HL-60/S4 treated with retinoic acid at 250 ng/mL for 4 days and 3 days (cell line): ENCODE measurements around the gene EPS8L3.

Experiments used
- in situ Hi-C: fragments of 300-500 bp; cut with MboI; formaldehyde crosslinking; loops from 2 replicates; pipeline ENCODE4 v1.7.0; 2022; ENCODE audit warnings: low sequenced_read_pairs

EPS8L3 gene

DNA sequence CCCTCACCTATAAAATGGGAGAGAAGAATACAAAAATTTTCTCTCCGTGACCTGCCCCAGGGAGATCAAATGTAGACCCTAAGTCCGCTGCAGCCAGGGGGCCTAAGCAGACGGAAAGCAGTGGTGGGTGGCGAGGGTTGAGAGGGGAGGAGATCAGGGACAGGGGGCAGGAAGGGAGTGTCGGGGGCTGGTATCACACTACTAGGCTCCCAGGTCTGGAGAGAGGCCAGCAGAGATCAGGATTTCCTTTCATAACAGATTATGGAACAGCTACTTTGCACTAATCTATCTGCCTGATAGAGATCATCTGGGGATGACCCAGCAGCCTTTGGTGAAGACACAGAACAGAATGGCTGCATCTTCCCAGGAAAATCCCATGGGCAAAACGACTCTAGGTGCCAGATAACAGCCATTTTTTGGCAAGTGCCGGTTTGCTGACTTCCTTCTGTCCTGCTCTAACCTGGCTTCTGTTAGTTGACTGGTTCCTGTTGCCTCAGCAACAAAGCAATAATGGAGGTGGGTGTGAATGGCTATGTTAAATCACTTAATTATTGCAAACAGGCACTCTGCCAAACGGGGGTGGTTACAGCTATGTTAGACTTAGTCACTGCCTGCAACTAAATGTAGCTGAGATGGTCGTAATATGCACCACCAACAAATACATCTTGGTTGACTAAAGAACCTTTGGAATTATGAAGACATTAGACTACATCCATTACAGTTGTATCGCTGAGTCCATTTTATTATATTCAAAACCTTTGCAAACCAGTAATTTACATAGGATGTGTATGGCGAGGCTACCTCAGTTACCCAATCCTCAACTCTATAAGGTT lies 30.0 kb upstream of the EPS8L3 start:
- in situ Hi-C loops, result no loop called here

DNA sequence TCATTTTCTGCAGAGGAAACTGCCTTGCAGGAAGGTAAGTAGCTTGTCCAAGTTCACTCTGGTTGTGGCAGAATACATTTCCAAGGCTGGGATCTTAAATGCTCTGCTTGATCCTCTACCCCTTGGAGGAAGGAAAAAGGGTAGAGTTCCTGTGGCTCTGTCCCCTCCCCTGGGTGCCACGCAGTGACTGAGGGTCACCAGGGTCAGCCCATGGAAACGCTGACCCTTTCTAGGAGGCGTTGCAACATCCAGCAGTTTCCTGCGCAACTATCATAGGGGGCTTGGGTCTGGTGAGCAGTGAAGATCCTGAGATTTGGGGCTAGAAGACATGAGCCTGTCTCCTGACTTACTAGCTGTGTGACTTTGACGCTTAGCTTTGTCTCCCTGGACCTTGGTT lies 29.4 kb upstream of the EPS8L3 start:
- in situ Hi-C loops, result no loop called here

GRCh38 chr1:109792056-109792831 lies 28.5 kb upstream of the EPS8L3 start:
- in situ Hi-C loops, result no loop called here

DNA sequence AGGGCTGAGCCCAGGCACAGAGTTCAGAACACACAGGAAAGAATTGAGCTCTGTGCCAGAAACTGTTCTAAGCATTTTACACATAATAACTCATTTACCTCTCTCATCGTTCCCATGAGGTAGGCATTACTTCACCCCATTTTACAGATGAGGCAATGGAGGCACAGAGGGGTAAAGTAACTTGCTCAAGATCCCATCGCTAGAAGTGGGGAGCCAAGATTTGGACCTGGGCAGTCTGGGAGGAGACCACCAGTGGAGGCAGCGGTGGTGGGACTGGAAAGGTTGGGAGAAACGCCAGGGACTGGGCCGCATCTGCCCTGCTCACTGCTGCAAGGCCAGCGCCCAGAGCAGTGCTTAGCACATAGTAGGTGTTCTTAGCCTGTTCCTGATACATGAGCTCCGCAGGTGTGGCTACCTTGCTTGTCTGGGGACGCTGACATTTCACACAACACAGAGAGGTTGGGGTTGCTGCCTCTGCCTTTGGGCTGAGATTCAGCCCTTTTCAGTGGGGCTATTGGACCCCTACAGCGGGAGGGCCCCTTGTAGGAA lies 27.8 kb upstream of the EPS8L3 start:
- in situ Hi-C loops, result no loop called here

GRCh38 chr1:109790735-109791494 lies 27.2 kb upstream of the EPS8L3 start:
- in situ Hi-C loops, result no loop called here

- in situ Hi-C loops, result no loop called here
These were observed 26.6 kb upstream of the EPS8L3 start for GRCh38 chr1:109790329-109790728.

DNA sequence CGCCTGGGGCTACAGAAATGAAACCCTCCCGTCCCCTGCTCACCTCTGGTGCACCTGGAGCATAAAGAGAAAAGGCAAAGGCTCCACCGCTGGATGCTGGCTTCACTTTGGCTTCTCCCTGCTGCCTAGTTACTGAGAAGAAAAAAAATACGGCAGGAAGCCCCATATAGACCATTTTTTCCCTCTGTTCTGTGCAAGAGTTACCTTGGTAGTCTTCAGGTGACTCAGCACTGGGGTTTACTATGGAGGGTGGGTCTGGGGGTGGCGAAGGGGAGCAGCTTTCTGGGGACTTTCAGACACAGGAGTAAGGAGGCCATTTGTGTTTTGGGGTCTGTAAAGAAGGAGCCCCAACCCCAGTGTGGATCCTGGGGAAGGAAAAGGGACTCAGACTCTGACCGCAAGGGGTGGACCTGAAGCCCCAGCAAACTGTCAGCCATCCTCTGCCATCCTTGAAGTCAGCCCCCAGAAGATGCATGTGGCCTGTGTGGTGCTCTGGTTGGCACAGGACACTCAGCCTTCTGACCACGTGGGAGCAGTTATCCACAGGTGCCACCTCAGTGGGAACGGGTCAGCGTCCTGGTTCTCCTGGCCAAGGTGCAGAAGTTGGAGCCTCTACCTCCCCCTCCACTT lies 25.9 kb upstream of the EPS8L3 start:
- in situ Hi-C loops, result no loop called here

DNA sequence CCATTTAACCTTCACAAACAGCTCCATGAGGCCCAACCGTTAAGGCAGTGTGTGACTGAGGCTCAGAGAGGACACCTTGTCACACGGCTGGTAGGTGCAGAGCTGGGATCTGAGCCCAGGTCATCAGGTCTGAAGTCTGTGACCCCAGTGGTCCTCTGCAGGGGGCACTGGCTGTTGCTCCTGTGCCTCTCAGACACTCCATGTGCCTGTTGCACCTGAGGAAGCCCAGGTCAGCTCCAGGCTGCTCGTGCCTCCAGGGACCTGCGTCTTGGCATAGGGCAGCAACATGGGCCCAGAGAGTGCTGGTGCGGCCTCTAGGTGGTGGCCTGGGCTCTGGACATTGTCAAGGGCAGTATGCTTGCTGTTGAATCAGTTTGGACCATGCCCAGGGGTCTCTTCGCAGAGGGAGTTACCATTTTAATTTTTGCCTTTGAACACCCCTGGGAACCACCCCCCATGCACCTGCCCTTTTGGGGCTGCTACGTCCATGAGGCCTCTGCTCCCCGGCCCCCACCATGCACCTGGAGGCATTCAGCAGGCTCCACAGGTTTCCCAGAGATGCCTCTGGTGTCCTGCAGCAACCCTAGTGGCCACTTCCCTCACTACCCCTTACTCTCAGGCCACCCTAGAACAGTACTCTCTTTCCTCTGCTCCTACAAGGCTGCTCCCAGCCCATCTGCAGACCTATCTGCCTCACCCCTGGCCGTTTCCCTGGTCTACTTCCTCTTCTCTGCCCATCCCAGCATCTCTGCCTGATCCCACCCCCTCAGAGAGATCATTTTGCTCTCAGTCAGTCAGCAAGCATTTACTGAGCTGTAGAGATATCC lies 25.2 kb upstream of the EPS8L3 start:
- in situ Hi-C loops, result no loop called here

DNA sequence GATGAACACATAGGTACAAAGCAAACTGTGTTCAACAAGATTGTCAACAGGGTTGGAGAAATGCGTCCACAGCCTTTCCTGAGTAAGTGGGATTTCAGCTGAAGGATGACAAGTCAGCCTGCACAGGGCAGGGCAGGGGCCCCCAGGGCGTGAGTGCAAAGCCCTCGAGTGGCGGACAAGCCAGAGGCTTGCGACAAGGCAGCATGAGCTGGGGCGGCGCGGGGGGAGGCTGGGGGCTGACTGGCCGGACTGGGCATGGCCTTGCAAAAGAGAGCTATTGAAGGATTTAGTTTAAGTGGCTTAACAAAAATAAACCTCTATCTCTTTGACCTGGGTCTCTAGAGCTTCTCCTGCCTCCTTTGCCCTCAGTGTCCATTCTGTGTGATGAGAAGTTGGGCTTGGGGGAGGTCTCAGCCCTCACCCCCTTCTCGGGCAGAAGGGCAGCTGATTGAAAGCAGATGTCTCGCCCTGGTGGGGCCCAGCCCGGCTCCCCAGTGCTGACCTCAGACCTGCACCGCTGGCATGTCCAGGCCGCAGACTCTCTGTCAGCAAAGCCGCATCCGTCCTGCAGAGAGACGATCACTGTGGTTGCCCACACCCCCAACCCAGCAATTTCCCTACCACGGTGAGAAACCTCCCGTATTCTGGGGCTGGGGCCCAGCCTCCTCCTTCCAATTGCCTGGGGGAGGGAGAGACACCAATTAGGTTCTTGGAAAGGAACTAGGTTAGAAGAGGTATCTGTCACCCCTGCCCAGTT lies 24.3 kb upstream of the EPS8L3 start:
- in situ Hi-C loops, result no loop called here

- in situ Hi-C loops, result no loop called here
These were observed 23.6 kb upstream of the EPS8L3 start for GRCh38 chr1:109787211-109787844.

DNA sequence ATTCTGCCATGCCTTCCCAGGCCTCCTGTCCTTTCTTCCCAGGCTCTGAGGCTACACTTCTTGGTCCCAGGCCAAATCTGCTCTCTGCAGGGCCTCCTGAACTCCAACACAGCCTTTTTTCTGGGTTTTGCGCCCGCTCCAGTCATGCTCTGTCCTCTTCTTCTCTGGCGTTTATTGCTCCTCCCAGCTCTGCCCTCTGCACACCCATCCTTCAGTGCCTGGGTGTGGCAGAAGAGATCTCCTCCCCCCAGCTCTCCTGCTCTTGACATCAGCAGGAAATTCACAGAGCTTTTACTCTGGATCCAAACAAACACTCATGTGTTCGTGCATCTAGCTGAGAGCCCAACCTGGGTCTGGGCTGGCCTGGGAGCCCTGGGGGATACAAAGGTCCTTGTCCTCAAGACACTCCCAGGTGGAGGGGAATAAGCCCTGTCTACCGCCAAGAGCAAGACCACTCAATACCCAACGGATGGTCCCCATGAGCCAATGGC lies 22.9 kb upstream of the EPS8L3 start:
- in situ Hi-C loops, result no loop called here

- in situ Hi-C loops, result no loop called here
These were observed 22.4 kb upstream of the EPS8L3 start for GRCh38 chr1:109786112-109786480.

- in situ Hi-C loops, result no loop called here
These were observed 21.9 kb upstream of the EPS8L3 start for GRCh38 chr1:109785446-109786111.

DNA sequence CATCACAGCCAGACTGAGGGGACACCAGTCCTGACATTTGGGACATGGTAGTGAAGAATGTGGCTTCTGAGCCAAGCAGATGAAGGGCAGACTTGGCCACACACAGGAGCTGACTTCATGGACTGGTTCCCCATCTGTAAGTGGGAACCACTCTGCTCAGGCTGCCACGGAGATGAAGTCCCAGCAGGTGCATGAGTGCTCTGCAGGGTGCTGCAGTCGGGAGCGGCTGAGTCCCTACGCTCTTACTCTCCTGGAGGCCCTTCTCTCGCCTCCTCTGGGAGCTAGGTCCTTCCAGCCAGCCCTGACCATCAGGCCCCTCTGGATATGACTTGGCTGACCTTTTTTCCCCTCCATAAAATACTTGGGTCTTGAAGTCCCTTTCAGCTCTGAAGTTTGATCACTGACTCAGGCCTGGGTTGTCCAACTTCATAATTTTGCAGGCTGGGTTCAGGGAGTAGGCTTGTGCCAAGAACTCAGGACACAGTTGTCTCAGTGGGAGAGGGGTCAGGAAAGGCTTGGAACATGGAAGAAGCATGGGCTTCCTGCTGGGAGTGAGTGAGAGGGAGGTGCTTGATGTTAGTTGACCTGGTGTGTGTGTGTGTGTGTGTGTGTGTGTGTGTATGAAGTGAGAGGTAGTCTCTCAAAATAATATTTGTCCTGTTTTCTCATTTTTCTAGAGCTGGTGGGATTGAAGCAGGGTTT lies 21.0 kb upstream of the EPS8L3 start:
- in situ Hi-C loops, result no loop called here

- in situ Hi-C loops, result no loop called here
These were observed 19.7 kb upstream of the EPS8L3 start for GRCh38 chr1:109783436-109783835.

- in situ Hi-C loops, result no loop called here
These were observed 19.2 kb upstream of the EPS8L3 start for GRCh38 chr1:109782927-109783326.

DNA sequence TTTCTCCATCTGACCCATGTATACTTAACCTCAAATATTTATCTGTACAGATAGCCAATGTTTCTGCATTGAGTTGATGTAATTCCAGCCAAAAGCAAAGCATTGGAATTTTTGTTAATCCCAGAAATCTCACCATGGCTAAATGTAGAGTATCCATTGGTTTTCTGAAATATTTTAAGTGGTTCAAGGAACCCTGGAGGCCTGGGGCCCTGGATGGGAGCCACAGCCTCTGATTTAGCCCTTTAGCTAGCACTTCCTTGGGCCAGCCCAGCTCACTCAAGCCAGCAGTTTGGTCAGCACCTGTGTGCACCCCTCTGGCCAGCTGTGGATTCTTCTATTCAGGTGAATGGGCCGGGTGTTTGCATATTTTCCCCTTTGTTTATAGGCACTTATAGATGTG lies 18.8 kb upstream of the EPS8L3 start:
- in situ Hi-C loops, result no loop called here
